Left renal pelvis (tissue), 4 donors: ENCODE data around the gene ADAM12. TPM values are rescaled to one million over a fixed set of nuclear protein-coding genes. Genes with fewer than 3 reads are reported as not detected.

Experiments used
- DNase-seq, 4 donors: peaks; one replicate each; pipeline ENCODE4 v3.0.0-alpha.2; 2013; ENCODE audit warnings: low read depth in 4 of 4, low spot score in 3 of 4
- polyA plus RNA-seq, 4 donors: library from polyadenylated mRNA; unstranded; fragments of 120-200 nt; gene quantifications; one replicate each; pipeline ENCODE4 v1.2.1, GENCODE V29; 2013; ENCODE audit not compliant: insufficient read length in 4 of 4

ADAM12 gene
- polyA plus RNA-seq, 4 donors = 23.1 to 100 (median 27.8) TPM

GRCh38 chr10:126097558-126098225, 290.6 kb downstream of the ADAM12 start:
- no peak for DNase-seq

- no peak for DNase-seq
Measured at GRCh38 chr10:126094537-126094936, 293.7 kb downstream of the ADAM12 start.

- no peak for DNase-seq
Measured at GRCh38 chr10:126092366-126093215, 295.7 kb downstream of the ADAM12 start.

- DNase-seq = no peak
Measured at GRCh38 chr10:126090911-126091728, 297.2 kb downstream of the ADAM12 start.

GRCh38 chr10:126090443-126090842, 297.8 kb downstream of the ADAM12 start:
- DNase-seq = no peak

- DNase-seq = no peak
Measured at GRCh38 chr10:126087796-126088505, 300.3 kb downstream of the ADAM12 start.

- no peak for DNase-seq
Measured at GRCh38 chr10:126087153-126087680, 301.1 kb downstream of the ADAM12 start.

- DNase-seq = no peak
Measured at GRCh38 chr10:126085806-126086205, 302.5 kb downstream of the ADAM12 start.

GRCh38 chr10:126084369-126084768, 303.9 kb downstream of the ADAM12 start:
- DNase-seq = no peak

- no peak for DNase-seq
Measured at GRCh38 chr10:126083009-126083408, 305.3 kb downstream of the ADAM12 start.

GRCh38 chr10:126081841-126082466, 306.3 kb downstream of the ADAM12 start:
- DNase-seq = no peak

- DNase-seq = no peak
Measured at GRCh38 chr10:126080879-126081411, 307.3 kb downstream of the ADAM12 start.

GRCh38 chr10:126080291-126080825, 307.9 kb downstream of the ADAM12 start:
- DNase-seq = no peak

- no peak for DNase-seq
Measured at GRCh38 chr10:126075009-126075408, 313.3 kb downstream of the ADAM12 start.

- no peak for DNase-seq
Measured at GRCh38 chr10:126074291-126074690, 314.0 kb downstream of the ADAM12 start.

- DNase-seq = no peak
Measured at GRCh38 chr10:126073606-126074005, 314.7 kb downstream of the ADAM12 start.

- DNase-seq = no peak
Measured at GRCh38 chr10:126072622-126073021, 315.7 kb downstream of the ADAM12 start.

GRCh38 chr10:126070476-126071215, 317.6 kb downstream of the ADAM12 start:
- DNase-seq = no peak

GRCh38 chr10:126068322-126068721, 320.0 kb downstream of the ADAM12 start:
- no peak for DNase-seq
